H54 (cell line): ENCODE results near the gene TMOD4.
"Not testable (repeated sequence)": the region's sequence is repeated elsewhere in the genome, so short reads cannot be mapped to it uniquely, and the experiment has no call there.

Experiments used
- DNase-seq: peaks from one replicate; pipeline ENCODE4 v3.0.0; 2011; ENCODE audit warnings: low spot score, mixed read lengths; ENCODE audit not compliant: insufficient read length
- FAIRE-seq: peaks from 3 replicates; lab custom pipeline; 2011; peaks lifted over from hg19 to GRCh38; lab: Jason Lieb, UNC
- POLR2A ChIP-seq: IDR thresholded peaks from 2 replicates; pipeline ENCODE4 v1.6.1; 2011; ENCODE audit warnings: low read depth, mild to moderate bottlenecking, low read length

Gene TMOD4

GRCh38 chr1:151193856-151194255 lies 18.1 kb upstream of the TMOD4 start:
- TF ChIP-seq POLR2A = no peak
- DNase-seq (no peak), FAIRE-seq (no peak)

- no peak for FAIRE-seq
- DNase-seq = no peak
- no peak for TF ChIP-seq POLR2A
These were observed 17.5 kb upstream of the TMOD4 start for GRCh38 chr1:151193304-151193703.

- FAIRE-seq = no peak
- no peak for DNase-seq
- TF ChIP-seq POLR2A = no peak
These were observed 16.3 kb upstream of the TMOD4 start for GRCh38 chr1:151192047-151192446.

GRCh38 chr1:151189637-151190445 lies 14.1 kb upstream of the TMOD4 start, which contains the start of gene VPS72:
VPS72 (minus strand) TSS chr1:151190197; CDS start chr1:151190121, 76 bp downstream.
- FAIRE-seq = no peak
- peak; percentile 89 for DNase-seq
- no peak; the same call in none of the 2 replicates for TF ChIP-seq POLR2A

GRCh38 chr1:151188667-151189066 lies 12.9 kb upstream of the TMOD4 start:
- FAIRE-seq, DNase-seq: not testable (repeated sequence)

- no peak for FAIRE-seq
- TF ChIP-seq POLR2A = no peak
- no peak for DNase-seq
These were observed 11.4 kb upstream of the TMOD4 start for GRCh38 chr1:151187205-151187604.

GRCh38 chr1:151184211-151184610 lies 8.4 kb upstream of the TMOD4 start:
- TF ChIP-seq POLR2A = no peak
- FAIRE-seq (no peak), DNase-seq (no peak)

GRCh38 chr1:151176514-151177045 lies 799 bp upstream of the TMOD4 start:
- DNase-seq = no peak
- TF ChIP-seq POLR2A = no peak
- no peak for FAIRE-seq

GRCh38 chr1:151175041-151175741 lies 590 bp downstream of the TMOD4 start:
- TF ChIP-seq POLR2A = no peak
- DNase-seq (no peak), FAIRE-seq (no peak)

- no peak for TF ChIP-seq POLR2A
- no peak for FAIRE-seq
- no peak for DNase-seq
These were observed 4.6 kb downstream of the TMOD4 start for GRCh38 chr1:151171190-151171589.

GRCh38 chr1:151167116-151167515 lies 8.7 kb downstream of the TMOD4 start:
- DNase-seq (no peak), FAIRE-seq (no peak)
- TF ChIP-seq POLR2A = no peak

- DNase-seq = peak; percentile 78
These were observed 9.2 kb downstream of the TMOD4 start for GRCh38 chr1:151166505-151166956.

GRCh38 chr1:151165738-151166504 lies 9.9 kb downstream of the TMOD4 start, which contains the start of the genes LYSMD1 and SCNM1:
LYSMD1 (minus strand) TSS chr1:151165902; CDS start chr1:151165258, 644 bp downstream.
SCNM1 (plus strand) TSS chr1:151166144; CDS start chr1:151166153, 9 bp downstream.
- DNase-seq (peak; percentile 98), FAIRE-seq (peak; percentile 23)
- TF ChIP-seq POLR2A = peak; percentile 62

More at GRCh38 chr1:151166505-151166956, 9.2 kb downstream of the TMOD4 start:
- no peak for TF ChIP-seq POLR2A
- no peak for FAIRE-seq
